GM18909 (cell line): ENCODE data around the gene TMEM109.
A peak's percentile ranks its signal among the peaks of the same experiment; 100 is the strongest.

Experiments used
- ATAC-seq: cut with Tn5 transposase; IDR thresholded peaks from one replicate; pipeline ENCODE4 v1.9.1; 2021; ENCODE audit warnings: mild to moderate bottlenecking; ENCODE audit not compliant: unreplicated experiment, poor library complexity

Gene TMEM109

DNA sequence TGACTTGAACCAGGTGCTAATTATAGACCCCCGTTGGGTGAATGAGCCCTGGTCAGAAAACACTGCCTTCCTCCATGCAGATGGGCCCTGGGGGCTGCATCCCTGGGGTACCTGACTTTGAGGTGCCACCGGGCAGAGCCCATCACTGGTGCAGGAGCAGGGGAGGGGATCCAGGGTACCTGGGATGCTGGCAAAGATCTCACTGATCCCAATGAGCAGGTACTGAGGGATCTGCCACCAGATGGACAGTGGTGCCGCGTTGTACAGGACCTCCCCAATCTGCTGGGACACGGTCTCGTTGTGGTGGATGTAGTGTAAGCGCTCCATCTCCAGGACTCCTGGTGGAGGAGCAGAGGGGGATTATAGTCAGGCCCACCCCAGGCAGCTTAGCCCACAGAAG, 25.3 kb downstream of the TMEM109 start:
- no peak for ATAC-seq

DNA sequence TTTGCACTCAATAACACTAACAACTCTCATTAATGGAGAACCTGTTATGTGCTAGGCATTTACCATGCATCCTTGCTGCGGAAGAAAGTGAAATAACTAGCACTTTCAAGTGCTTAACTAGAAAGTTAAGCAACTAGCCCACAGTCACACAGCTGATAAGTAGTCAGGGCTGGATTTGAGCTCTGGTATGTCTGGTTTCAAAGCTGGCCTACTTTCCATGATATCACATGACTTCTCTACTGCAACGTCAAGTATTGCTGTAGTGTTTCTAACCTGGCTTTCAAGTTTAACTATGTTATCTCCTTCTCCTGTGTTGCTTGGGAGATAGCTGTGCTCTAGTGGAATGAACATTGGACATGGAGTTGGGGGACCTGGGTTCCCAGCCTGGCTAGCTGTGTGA, 25.9 kb downstream of the TMEM109 start:
- ATAC-seq, result no peak

DNA sequence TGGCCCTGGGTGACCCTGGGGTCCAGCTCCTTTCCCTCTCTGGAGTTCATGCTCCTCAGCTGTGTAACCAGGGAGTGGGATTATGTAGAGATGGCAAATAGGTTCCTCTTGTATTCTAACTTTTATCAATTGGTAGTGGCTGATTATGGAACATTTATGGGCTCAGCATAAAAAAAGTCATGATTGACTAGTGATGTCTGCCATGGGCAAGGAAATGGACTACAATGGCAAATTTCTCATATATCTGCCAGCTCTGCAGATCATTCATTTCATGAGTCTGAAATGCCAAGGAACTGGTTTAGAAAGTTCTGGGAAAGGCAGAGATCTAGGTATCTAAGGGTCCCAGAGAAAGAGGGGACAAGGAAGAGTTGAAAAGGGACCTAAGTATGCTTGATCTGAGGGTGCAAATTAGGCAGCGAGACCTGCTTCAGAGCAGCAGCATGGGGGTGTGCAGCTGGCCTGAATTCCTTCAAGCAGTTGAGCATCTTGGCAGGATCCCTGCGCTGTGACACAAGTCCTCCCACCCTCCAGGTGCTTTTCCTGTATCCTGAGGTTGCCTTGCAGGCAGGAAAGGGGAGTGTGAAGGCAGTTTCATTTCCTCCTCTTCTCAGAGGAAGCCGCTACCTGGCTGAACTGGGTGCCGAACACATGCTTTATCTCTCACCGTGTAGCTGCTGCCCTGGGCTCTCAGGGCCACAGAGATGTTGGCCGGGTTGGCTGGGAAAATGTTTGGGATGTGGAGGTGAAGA, 27.6 kb downstream of the TMEM109 start:
- ATAC-seq, result no peak

DNA sequence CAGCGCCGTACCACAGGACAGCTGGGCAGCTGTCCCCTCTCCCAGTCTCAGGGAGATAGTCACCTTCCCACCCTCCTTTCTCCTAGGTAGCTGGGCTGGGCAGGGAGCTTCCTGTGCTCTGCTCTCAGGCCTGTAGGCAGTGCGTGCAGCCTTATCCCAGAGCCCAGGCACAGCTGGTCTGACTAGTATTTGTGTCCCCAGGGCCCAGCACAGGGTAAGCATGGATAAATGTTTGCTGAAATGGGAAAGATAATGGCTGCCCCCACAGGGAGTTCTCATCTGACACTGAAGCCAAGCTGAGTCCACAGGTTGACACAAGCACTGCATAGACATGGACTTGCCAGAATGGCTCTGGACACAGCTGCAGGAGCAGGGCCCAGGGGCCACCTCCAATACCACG, 28.3 kb downstream of the TMEM109 start:
- no peak for ATAC-seq

DNA sequence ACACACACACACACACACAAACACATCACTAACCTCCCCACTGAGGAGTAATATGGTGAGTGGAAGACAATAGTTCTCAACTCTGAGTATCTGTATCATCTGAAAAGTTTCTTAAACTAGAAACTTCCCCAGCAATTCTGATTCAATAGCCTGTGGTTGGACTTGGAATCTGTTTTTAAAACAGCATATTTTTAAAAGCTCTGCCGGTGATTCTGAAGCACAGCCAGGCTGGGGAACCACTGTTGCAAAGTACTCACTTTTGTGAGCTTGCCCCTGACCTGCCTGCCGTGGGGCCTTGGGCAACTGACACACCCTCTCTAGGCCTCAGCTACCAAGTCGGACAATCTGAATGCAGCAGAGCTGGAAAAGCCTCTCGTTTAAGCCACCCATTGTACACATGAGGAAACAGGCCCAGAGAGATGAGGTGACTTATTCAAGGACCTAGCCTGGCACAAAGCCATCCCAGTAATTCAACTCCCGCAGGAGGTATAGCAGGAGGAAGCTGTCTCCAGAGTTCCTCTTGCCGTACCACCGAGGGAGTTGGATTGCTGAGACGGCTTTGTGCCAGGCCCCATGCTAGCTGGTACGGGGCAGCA, 29.1 kb downstream of the TMEM109 start:
- no peak for ATAC-seq

DNA sequence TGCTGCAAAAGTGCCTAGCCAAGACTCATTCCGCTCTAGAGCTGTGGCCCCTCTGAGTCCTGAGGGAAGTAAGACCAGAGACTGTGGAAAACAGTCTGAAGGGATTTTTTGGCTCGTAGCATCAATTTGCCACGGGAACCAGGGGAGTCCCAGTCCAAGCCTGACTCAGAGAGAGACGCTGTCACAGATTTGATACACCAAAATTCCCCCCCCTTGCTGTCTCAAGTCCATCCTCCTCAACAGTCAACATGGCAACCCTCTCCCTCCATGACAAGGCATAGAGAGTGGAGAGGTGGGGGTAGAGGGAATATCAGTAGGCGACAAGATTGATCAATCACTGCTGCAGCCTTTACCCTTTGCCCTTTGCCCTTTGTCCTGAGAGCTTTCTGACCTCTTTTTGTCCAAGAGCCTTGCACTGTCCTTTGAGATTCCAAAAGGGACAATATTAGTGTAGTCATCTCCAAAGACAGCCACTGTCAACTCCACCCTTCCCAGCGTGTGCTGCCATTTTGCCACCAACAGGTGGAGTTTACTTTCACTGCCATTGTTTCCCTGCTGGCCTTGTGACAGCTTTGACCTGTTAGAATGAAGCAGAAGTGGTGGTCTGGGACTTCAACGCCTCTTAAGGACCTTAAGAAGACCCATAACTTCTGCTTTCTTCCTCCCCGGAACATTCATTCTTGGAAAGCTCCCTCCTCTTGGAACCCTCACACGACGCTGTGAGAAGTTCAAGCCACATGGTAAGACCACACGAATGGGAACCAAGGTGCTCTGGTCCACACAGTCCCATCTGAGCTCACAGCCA, 30.7 kb downstream of the TMEM109 start:
- no peak for ATAC-seq

DNA sequence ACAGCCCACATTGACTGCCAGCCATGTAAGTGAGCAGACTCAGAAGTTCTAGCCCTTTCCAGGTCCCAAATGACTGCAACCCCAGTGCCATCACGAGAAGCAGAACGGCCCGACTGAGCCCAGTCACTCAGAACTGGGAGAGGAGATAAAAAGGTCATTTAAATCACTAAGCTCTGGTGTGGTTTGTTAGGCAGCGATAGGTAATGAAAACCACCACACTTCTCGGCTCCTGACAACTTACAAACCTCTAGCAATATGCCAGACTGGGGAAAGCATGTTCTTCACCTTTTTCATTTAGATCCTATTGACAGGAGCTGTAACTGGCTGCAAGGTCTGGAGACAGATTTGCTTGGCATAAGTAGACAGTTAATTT, 31.3 kb downstream of the TMEM109 start:
- no peak for ATAC-seq

DNA sequence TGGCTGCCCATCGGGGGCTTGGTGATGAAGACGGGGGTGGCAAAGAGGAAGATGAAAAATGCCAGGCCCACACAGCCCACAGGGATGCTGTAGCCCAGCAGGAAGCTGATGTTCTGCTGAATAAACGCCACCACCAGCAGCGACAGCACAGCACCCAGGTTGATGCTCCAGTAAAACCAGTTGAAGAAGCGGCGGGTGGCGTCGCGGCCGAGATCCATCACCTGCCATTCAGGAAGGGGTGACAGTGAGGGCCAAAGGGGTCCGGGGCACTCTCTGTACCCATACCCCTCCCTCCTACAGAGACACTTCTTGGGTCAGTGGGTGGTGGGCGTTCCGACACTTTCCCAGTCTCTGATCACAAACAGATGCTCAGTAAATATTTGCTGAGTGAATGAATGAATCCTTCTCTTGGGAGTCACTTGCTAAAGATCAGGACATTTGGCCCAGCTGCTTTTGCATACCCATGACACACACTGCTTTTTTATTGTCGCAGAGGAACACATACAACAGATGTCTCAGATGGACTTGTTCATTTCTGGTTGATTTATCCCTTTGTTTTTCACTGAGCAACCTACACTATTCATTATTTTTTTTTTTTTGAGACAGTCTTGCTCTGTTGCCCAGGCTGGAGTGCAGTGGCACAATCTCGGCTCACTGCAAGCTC, 32.8 kb downstream of the TMEM109 start:
- no peak for ATAC-seq

DNA sequence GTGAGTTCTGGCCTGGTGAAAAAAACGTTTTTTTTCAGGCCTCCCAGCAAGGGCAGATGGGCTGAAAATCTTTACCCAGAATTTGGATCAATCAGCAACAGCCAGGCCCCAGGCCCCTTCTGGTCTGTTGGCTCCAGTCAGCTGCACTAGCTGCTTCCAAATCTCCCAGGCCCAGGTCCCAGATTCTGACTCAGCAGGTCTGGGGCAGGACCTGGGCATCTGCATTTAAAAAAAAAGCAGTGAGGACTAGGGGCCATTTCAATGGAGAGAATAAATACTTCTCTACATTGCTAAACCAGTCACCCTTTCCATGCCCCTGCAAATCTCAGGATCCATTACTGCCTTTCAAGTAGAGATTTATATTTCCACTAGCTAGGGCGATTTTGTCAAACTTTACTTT, 33.7 kb downstream of the TMEM109 start:
- no peak for ATAC-seq

DNA sequence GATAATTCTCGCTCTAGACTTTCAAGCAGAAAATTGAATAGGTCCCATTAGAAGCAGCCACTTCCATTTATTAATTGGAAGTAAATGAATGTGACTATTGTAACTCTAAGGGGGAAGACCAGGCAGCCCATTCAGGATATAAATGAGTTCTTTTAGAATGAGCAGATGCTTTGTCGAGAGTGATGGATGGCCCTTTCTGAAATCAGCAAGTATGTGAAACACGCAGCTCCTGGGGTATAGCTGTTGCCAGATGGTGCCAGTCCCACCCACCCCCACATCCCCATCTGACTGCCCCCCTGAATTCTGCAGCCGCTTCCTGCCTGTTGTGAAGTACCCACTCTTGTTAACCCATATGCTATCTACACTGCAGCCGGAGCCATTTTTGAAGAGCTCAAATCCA, 34.3 kb downstream of the TMEM109 start:
- no peak for ATAC-seq

DNA sequence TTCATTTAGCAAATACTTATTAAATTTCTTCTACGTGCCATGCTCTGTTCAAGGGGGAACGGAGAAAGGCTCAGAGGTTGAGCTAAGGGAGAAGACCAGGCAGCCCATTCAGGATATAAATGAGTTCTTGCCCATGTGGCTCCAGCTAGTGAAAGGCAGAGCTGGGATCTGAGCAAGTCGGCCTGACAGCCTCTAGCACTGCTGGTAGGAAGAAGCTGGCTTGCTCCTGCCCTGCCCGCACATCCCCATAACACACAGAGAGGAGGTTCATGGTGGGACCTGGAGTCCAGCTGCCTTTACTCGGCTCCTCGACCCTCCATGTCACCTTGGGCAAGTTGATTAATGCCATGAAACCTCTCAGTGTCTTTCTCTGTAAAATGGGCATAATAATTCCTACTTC, 36.1 kb downstream of the TMEM109 start:
- ATAC-seq, result no peak

DNA sequence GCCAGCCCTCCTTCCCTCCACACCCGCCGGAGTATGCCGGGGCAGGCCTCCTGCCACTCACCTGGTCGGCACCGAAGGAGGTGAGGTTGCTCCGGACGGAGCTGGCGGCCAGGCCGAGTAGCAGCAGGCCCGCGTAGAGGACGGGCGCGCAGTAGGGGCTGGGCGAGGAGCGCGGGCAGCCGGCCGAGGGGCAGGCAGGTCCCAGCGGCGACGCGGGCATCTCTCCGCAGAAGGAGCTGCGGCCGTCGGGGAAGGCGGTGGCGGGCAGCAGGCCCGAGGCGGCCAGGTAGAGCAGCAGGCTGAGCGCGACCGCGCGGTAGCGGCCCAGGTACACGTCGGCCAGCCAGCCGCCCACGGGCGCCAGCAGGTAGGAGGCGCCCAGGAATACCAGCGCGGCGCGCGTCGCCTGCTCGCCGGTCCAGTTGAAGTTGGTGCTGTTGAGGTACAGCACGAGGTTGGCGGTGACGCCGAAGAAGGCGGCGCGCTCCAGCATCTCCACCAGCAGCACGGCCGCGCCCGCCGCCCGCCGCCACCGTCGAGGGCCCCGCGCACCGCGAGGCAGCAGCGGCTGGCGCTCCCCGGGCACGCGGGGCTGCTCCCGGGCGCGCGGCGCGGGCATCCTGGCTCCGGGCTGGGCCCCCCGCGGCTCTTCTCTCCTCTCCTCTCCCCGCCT, 37.1 kb downstream of the TMEM109 start:
- no peak for ATAC-seq

DNA sequence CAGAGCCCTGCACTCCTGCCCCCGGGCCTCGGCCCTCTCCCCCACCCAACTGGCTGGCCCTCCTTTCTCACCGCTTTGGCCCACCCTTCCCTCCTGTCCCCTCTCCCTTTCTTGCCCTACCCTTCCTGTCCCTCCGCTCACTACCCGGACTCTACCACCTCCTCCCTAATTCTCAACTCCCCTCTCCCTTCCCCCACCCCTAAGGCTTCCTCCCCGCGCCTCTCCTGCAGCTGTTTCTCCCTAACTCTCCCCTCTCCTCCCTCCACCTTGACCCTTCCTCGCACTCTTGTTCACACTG, 37.6 kb downstream of the TMEM109 start:
- ATAC-seq, result no peak

DNA sequence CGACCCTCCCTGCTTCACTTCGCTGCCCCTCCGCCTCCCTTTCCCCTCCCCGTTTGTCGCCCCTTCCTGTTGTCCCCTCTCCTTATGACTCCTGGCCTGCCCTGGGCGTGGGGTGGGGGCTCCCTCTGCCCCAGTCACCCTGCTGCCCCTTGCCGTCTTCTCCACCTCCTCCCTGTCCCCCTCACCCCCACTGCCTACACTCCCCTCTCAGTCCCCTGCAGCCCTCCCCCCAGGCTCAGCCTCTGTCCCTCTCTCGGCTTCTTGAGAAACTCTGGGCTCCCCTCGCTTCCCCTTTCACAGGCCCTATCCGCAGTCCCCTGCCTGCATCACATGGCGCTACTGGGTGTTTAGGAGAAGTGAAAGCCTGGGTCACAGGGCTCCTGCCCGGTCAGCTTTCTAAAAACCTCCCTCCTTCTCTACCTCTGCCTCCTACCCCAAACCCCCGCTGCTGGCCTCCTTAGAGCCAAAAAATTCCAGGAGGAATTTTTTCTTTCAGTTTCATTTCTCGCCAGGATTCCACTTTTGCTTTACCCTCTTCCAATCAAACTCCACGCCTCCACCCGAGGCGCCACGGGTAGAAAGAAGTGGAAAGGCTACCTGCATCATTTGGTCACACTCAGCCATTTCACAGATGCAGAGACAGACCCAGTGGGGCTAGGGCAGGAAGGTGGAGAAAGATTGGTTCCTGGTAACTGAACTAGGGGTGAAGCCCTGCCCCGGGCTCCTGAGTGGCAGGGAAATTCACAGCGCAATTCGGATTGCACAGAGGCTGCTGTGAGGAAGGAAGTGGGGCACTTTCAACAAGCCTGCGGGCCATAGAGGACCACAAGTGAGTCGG, 38.2 kb downstream of the TMEM109 start, which contains the start of gene SLC15A3:
Gene SLC15A3, minus strand, starts transcription at position 273 of the 838 bp plus-strand sequence. CDS start 625 bp downstream, outside the sequence.
- peak; percentile 81 for ATAC-seq

DNA sequence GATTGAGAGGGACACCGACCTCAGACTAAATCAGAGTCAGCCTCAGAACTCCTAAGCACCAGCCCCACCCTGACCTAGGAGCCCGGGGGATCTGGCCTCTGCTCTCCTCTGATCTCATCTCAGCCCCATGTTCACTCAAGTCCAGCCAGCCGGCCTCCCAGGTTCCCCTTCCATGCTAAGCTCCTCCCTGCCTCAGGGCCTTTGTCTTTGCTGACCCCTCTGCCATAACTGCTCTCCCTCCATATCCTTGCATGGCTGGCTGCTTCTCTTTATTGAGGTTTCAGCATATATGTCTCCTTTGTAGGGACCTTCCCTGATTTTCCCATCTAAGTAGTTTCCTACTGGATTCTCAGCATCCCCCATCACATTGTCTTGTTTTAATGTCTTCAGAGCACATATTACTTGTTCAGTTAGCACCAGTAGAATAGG, 38.8 kb downstream of the TMEM109 start:
- no peak for ATAC-seq

DNA sequence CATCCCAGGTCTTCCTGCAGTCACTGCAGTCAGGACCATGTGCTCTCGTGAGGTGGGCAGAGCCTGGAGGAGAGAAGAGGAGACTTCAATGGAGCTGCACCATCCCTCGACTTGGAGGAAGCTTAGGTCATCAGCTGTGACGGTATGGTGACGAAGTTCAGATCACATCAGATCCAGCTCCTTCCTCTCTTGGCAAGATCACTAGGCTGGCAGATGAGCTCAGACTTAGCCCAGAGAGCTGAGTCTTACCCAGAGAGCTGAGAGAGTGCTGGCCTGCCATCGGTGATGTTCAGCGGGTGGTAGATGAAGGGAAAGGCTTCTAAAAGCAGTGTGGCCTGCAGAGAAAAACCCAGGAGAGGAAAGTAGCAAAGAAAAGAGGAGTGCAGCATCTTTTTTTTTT, 39.8 kb downstream of the TMEM109 start:
- no peak for ATAC-seq

DNA sequence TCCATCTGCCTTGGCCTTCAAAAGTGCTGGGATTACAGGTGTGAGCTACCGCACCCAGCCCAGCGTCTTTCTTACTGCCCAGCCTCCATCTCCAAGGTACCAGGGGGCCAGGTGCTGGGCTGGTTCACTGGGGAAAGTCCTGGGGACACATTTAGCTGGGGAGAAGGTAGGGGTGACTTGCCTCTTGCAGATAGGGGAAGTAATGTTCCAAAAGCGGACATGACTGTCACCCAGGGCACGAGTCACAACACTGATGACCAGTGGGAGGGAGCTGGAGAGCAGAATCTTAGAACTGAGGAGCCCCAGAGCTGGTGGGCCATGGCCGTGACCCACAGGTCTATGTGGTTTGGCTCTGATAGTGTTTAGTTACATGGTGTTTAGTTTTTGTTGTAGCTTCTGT, 40.5 kb downstream of the TMEM109 start:
- no peak for ATAC-seq

DNA sequence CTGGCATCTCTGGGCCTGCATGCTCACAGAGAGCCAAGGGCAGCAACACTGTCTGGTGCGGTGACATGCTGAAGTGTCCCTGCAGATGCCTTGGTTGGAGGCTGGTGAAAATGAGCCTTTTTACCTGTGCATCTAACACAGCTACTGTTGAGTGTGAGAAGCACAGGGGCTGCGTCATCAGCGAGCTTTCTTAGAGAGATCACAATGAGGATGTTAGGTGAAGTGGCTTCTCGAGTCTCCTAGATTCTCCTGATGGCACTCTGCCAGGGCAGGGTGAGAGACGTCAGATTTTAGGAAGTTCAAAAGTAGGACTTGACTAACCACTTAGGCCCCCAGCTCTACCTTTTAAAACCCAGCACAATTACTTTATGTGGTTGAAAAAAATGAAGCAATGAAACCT, 41.6 kb downstream of the TMEM109 start:
- ATAC-seq, result no peak

DNA sequence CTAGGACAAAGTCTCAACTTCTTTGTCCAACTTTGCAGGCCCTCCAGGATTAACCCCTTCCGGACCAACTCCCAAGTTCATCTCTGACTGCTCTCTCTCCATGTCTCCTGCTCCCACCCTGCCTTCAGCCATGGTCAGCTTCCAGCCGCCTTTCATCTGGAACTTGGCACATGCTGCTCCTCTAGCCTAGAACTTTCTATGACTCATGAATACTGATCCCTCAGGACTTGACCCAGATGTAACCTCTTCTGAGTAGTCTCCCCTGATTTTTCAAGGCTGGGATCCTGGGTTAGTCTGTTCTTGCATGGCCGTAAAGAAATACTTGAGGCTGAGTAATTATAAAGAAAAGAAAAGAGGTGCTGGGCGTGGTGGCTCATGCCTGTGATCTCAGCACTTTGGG, 43.2 kb downstream of the TMEM109 start:
- ATAC-seq, result no peak

DNA sequence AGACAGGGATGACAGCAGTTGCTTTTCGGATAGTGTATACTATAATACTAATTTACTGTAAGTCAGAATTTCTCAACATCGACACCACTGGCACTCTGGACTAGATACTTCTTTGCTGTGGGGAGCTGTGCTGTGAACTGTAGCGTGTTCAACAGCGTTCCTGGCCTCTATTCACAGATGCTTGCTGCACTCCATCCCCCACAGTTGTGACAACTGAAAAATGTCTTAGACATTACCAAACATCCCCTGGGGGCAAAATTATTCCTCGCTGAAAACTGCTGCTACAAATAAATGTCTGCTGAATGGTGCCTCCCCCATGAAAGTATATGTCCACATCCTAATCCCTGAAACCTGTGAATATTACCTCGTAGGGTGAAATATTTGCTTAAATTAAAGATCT, 45.5 kb downstream of the TMEM109 start:
- ATAC-seq, result no peak
